DOHH2 (cell line): ENCODE measurements around the gene DNAJB14.

Source experiments
- H3F3A ChIP-seq: fragments of 200-600 bp; sonication (generic), shearing (Covaris generic); 2 replicates; pipeline ENCODE4 v1.6.0; 2016; ENCODE audit warnings: antibody characterized with exemption, mild to moderate bottlenecking; ENCODE audit not compliant: control insufficient read depth, insufficient read depth
- H3K27ac ChIP-seq: fragments of 200-600 bp; sonication (generic); 2 replicates; pipeline ENCODE4 v1.5.1; 2014; ENCODE audit warnings: low read depth, mild to moderate bottlenecking, low read length, moderate library complexity
- H3K27me3 ChIP-seq: fragments of 200-600 bp; sonication (generic); 2 replicates; pipeline ENCODE4 v1.6.1; 2014; ENCODE audit warnings: mild to moderate bottlenecking, low read length, mixed read lengths; ENCODE audit not compliant: control insufficient read depth
- H3K36me3 ChIP-seq: fragments of 200-600 bp; sonication (generic); 2 replicates; pipeline ENCODE4 v1.6.1; 2014; ENCODE audit warnings: mild to moderate bottlenecking, low read length, moderate library complexity, mixed read lengths; ENCODE audit not compliant: control insufficient read depth
- H3K4me1 ChIP-seq: fragments of 200-600 bp; sonication (generic); 2 replicates; pipeline ENCODE4 v1.6.1; 2014; ENCODE audit warnings: mild to moderate bottlenecking, low read length, mixed read lengths; ENCODE audit not compliant: control insufficient read depth
- H3K4me2 ChIP-seq: fragments of 200-600 bp; sonication (generic); 2 replicates; pipeline ENCODE4 v1.6.0; 2014; ENCODE audit warnings: mild to moderate bottlenecking, low read length, moderate library complexity
- H3K4me3 ChIP-seq: fragments of 200-600 bp; sonication (generic); 2 replicates; pipeline ENCODE4 v1.5.1; 2014; ENCODE audit warnings: mild to moderate bottlenecking, low read length, mixed read lengths
- H3K79me2 ChIP-seq: fragments of 200-600 bp; sonication (generic); 2 replicates; pipeline ENCODE4 v1.6.1; 2014; ENCODE audit warnings: mild to moderate bottlenecking, low read length, mixed read lengths; ENCODE audit not compliant: control insufficient read depth
- H3K9me2 ChIP-seq: fragments of 200-600 bp; sonication (generic); replicated peaks from 2 replicates; pipeline ENCODE4 v1.6.1; 2014; ENCODE audit warnings: mild to moderate bottlenecking, low read length, mixed read lengths; ENCODE audit not compliant: control insufficient read depth
- H3K9me3 ChIP-seq: fragments of 200-600 bp; sonication (generic); 2 replicates; pipeline ENCODE4 v1.6.1; 2014; ENCODE audit warnings: antibody characterized with exemption, low read length, mixed read lengths; ENCODE audit not compliant: control insufficient read depth, insufficient read depth
- H4K20me1 ChIP-seq: fragments of 200-600 bp; sonication (generic); 2 replicates; pipeline ENCODE4 v1.6.0; 2014; ENCODE audit warnings: low read depth, mild to moderate bottlenecking, antibody characterized with exemption, low read length, moderate library complexity; ENCODE audit not compliant: control insufficient read depth, insufficient read depth
- CTCF ChIP-seq: fragments of 200-600 bp; sonication (generic); IDR thresholded peaks from one replicate; pipeline ENCODE4 v1.5.1; 2014; ENCODE audit warnings: antibody characterized with exemption, mild to moderate bottlenecking, low read depth, low read length; ENCODE audit not compliant: poor library complexity, severe bottlenecking
- EZH2phosphoT487 ChIP-seq: fragments of 200-600 bp; sonication (generic); IDR thresholded peaks from 2 replicates; pipeline ENCODE4 v1.6.1; 2017; ENCODE audit warnings: borderline replicate concordance, mild to moderate bottlenecking, antibody characterized with exemption, low read length, moderate library complexity, mixed read lengths

The DNAJB14 gene

GRCh38 chr4:99934891-99935290, 11.5 kb downstream of the DNAJB14 start:
- Histone ChIP-seq H3K27ac (no peak overlapping the region), H3F3A (peaks cover 6% of the 10 kb centered on the region; the same call in 1 of the 2 replicates), H3K9me2 (no peaks in the 10 kb centered on the region), H3K4me1 (no peaks in the 10 kb centered on the region), H3K27me3 (no peaks in the 10 kb centered on the region), H4K20me1 (no peaks in the 10 kb centered on the region), H3K36me3 (peaks cover 59% of the 10 kb centered on the region), H3K4me3 (no peak overlapping the region), H3K4me2 (no peak overlapping the region), H3K9me3 (0 out of 2 replicates have a peak, but pooled peaks cover 3% of the 10 kb centered on the region), H3K79me2 (peaks cover 95% of the 10 kb centered on the region)
- no peak for TF ChIP-seq EZH2phosphoT487
- TF ChIP-seq CTCF, result no peak

- no peaks in the 10 kb centered on the region for H3K4me1 ChIP-seq
- no peaks in the 10 kb centered on the region for H3K9me3 ChIP-seq
- no peak overlapping the region for H3K4me3 ChIP-seq
- H3K36me3 ChIP-seq, result peaks cover 79% of the 10 kb centered on the region
- peaks cover 48% of the 10 kb centered on the region for H3K79me2 ChIP-seq
- TF ChIP-seq CTCF (no peak), EZH2phosphoT487 (no peak)
- no peaks in the 10 kb centered on the region for H4K20me1 ChIP-seq
- no peaks in the 10 kb centered on the region for H3K27me3 ChIP-seq
- H3K9me2 ChIP-seq, result no peaks in the 10 kb centered on the region
- no peak overlapping the region for H3K27ac ChIP-seq
- H3K4me2 ChIP-seq, result no peak overlapping the region
- no peaks in the 10 kb centered on the region for H3F3A ChIP-seq
Measured at GRCh38 chr4:99927566-99927965, 18.9 kb downstream of the DNAJB14 start.

GRCh38 chr4:99921174-99921573, 25.2 kb downstream of the DNAJB14 start:
- TF ChIP-seq CTCF, result no peak
- no peak for TF ChIP-seq EZH2phosphoT487
- H4K20me1 ChIP-seq, result no peaks in the 10 kb centered on the region
- H3K27me3 ChIP-seq, result no peaks in the 10 kb centered on the region
- H3K4me3 ChIP-seq, result no peak overlapping the region
- no peak overlapping the region for H3K27ac ChIP-seq
- peaks cover 74% of the 10 kb centered on the region for H3K36me3 ChIP-seq
- H3K4me2 ChIP-seq, result no peak overlapping the region
- H3K9me2 ChIP-seq, result no peaks in the 10 kb centered on the region
- no peaks in the 10 kb centered on the region for H3K4me1 ChIP-seq
- H3F3A ChIP-seq, result 0 out of 2 replicates have a peak, but pooled peaks cover 2% of the 10 kb centered on the region
- H3K79me2 ChIP-seq, result no peaks in the 10 kb centered on the region
- H3K9me3 ChIP-seq, result no peaks in the 10 kb centered on the region
